A549 (cell line): ENCODE data around the gene TSC22D3. TPM values are rescaled to one million over a fixed set of nuclear protein-coding genes. Genes with fewer than 3 reads are reported as not detected.

ENCODE experiments used
- ATAC-seq, 2 experiments: fragments of 200-7000 bp in 1 of 2; fragments of >200 bp in 1 of 2; cut with Nextera tagmentation in 1 of 2; cut with Tn5 transposase in 1 of 2; 3 replicates each; pipeline versions ENCODE4 v1.8.0 to v1.9.1; 2018 to 2020; ENCODE audit warnings: mild to moderate bottlenecking in 1 of 2, moderate library complexity in 1 of 2
- CTCF ChIA-PET: fragments of 300-600 bp; sonication (Branson Sonifier 250); formaldehyde crosslinking; extraction: SDS; loops from one replicate; lab custom pipeline; 2021; ENCODE audit warnings: antibody characterized with exemption, inconsistent platforms; lab: Yijun Ruan, JAX
- POLR2A ChIA-PET: fragments of 350-600 bp; formaldehyde crosslinking; extraction: SDS; loops from one replicate; lab custom pipeline; 2021; ENCODE audit warnings: antibody characterized with exemption, inconsistent platforms; lab: Yijun Ruan, JAX
- DNase-seq, 2 experiments: peaks; one replicate each; pipeline versions ENCODE4 v3.0.0 to v3.0.0-alpha.2; 2011 to 2016; ENCODE audit warnings: low read depth in 1 of 2, low spot score in 1 of 2
- FAIRE-seq: peaks from 2 replicates; lab custom pipeline; 2011; peaks lifted over from hg19 to GRCh38; lab: Jason Lieb, UNC
- H3K27ac ChIP-seq, 2 experiments: fragments of >200 bp; sonication (Bioruptor Twin); formaldehyde crosslinking; 3 replicates each; pipeline ENCODE4 v1.5.1; 2016 to 2017
- H3K4me1 ChIP-seq: fragments of >200 bp; sonication (Bioruptor Twin); formaldehyde crosslinking; 3 replicates; pipeline ENCODE4 v1.6.1; 2016
- H3K4me2 ChIP-seq: fragments of >200 bp; sonication (Bioruptor Twin); formaldehyde crosslinking; 3 replicates; pipeline ENCODE4 v1.6.1; 2016
- H3K4me3 ChIP-seq: fragments of >200 bp; sonication (Bioruptor Twin); formaldehyde crosslinking; 3 replicates; pipeline ENCODE4 v1.5.1; 2016
- H3K9me3 ChIP-seq: fragments of >200 bp; sonication (Bioruptor Twin); formaldehyde crosslinking; 3 replicates; pipeline ENCODE4 v1.6.1; 2016
- CEBPB ChIP-seq, 2 experiments: fragments of >200 bp in 1 of 2; sonication (Bioruptor Twin) in 1 of 2; formaldehyde crosslinking in 1 of 2; IDR thresholded peaks; 2 replicates each; pipeline ENCODE4 v1.6.1; 2012 to 2016
- CHD2 ChIP-seq: fragments of 150-350 bp; IDR thresholded peaks from 2 replicates; pipeline ENCODE4 v1.6.1; 2014; ENCODE audit warnings: low read length; ENCODE audit not compliant: partially characterized antibody
- EHMT2 ChIP-seq: fragments of 200-600 bp; sonication (generic); IDR thresholded peaks from 2 replicates; pipeline ENCODE4 v1.6.1; 2016; ENCODE audit warnings: antibody characterized with exemption, low read depth, mild to moderate bottlenecking, moderate library complexity
- FOXS1 ChIP-seq: fragments of 250-450 bp; sonication (Bioruptor Pico); IDR thresholded peaks from 2 replicates; pipeline ENCODE4 v1.5.0; 2020; ENCODE audit warnings: mild to moderate bottlenecking, moderate library complexity
- HDAC2 ChIP-seq: fragments of 200-600 bp; sonication (generic); IDR thresholded peaks from 2 replicates; pipeline ENCODE4 v1.6.1; 2016
- KDM1A ChIP-seq: fragments of 200-600 bp; sonication (generic); IDR thresholded peaks from 2 replicates; pipeline ENCODE4 v1.6.1; 2016; ENCODE audit warnings: low read depth, mild to moderate bottlenecking
- NPAS2 ChIP-seq: fragments of 250-450 bp; sonication (Bioruptor Pico); IDR thresholded peaks from 2 replicates; pipeline ENCODE4 v1.8.0; 2022; ENCODE audit warnings: mild to moderate bottlenecking, moderate library complexity, borderline replicate concordance
- RARB ChIP-seq: fragments of 250-450 bp; sonication (Bioruptor Pico); IDR thresholded peaks from 2 replicates; pipeline ENCODE4 v1.8.0; 2021; ENCODE audit warnings: mild to moderate bottlenecking, moderate library complexity
- ZFP36 ChIP-seq: fragments of 450-650 bp; IDR thresholded peaks from 2 replicates; pipeline ENCODE4 v1.6.1; 2014; ENCODE audit warnings: borderline replicate concordance; ENCODE audit not compliant: partially characterized antibody
- ZNF302 ChIP-seq: fragments of 250-450 bp; sonication (Bioruptor Pico); IDR thresholded peaks from 2 replicates; pipeline ENCODE4 v1.9.0; 2021; ENCODE audit warnings: inconsistent platforms, mild to moderate bottlenecking, moderate library complexity
- WGBS: methylation state at CpG from one replicate; pipeline ENCODE4 v1.1.6; 2017; ENCODE audit errors: missing lambda C conversion rate; 5-methylcytosine and 5-hydroxymethylcytosine counted together
- polyA plus RNA-seq, 4 experiments: library from polyadenylated mRNA; depleted of rRNA in 3 of 4; stranded (reverse); fragments of >200 nt; fragmentation: RNase III in 1 of 4; extraction: RNeasy Plus Mini Kit Qiagen cat#74134 plus additional on column Dnase treatment in 1 of 4; gene quantifications; 2 replicates in 3 of 4; 3 replicates in 1 of 4; pipeline ENCODE4 v1.2.3, GENCODE V29; 2011 to 2017
- TF ChIP-seq, protein P1 (sequence below): fragments of 450-650 bp; IDR thresholded peaks from 2 replicates; pipeline ENCODE4 v1.6.1; 2014; ENCODE audit warnings: antibody characterized with exemption
- TF ChIP-seq, protein P2 (sequence below): fragments of >200 bp; sonication (Bioruptor Twin); formaldehyde crosslinking; IDR thresholded peaks from 3 replicates; pipeline ENCODE4 v1.6.1; 2016

The TSC22D3 gene
- polyA plus RNA-seq, 2 of the 4 experiments (the other 2 are of a cell fraction) = 12.2 to 65.4 TPM

DNA sequence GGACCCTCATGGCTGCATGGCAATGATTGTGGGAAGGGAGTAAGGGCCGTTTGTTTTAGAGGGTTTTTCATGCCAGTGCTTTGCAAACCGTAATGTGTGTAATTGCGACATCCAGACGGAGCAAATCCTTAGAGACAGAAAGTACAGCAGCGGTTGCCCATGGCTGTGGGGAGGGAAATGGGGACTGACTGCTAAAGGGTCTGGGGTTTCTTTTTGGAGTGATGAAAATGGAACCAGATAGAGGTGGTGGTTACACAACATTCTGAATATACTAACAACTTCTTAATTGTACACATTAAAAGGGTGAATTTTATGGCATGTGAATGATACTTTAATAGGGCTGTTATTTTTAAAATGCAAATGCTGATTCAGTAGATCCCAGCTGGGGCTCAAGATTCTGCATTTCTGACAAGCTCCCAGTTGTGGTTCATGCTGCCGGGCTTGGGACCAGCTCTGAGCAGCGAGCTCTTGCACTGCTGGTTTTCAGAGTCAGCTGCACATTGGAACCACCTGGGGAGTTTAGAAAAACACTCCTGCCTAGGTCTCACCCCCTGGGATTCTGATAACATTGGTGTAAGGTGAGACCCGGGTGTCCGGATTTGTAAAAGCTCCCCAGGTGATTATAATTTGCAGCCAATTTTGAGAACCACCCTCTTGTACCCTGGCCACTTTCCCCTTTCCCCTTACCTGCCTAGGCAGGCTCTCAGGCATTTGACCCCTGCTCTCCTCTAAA is 99.6 kb downstream of the TSC22D3 start:
- peak overlapping the region; percentile 85 to 89 for H3K27ac ChIP-seq
- no peak for FAIRE-seq
- ATAC-seq = peak in 1 of 2 experiments; percentile 11; a peak in 3 of 6 replicates

DNA sequence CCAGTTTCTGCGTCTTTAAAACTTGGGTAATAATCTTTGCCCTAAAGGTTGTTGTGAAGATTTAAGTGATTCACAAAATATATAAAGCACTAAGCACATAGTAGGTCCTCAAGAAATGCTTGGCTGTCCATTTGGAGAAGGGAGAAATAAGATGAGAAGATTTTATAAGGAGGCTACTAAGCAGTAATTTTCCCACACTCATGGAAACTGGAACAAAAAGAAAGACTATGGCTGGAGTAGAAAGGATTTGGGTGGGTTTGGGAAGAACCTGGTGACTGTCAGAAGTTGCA is 100.3 kb downstream of the TSC22D3 start:
- DNase-seq = no peak
- peak overlapping the region in 1 of 2 experiments; percentile 85; a peak in 1 of 6 replicates for H3K27ac ChIP-seq
- POLR2A ChIA-PET = interaction anchor here (1.0 to 6.1 kb wide), 2 partner anchors 36 to 42 kb away, joined by 3 to 57 read pairs; no protein-coding TSS in a partner anchor
- CTCF ChIA-PET = interaction anchor here (3.4 to 6.7 kb wide), 3 partner anchors 15 to 101 kb away, joined by 44 to 92 read pairs (median 70); partner anchors contain the start of genes NCBP2L and TSC22D3
- peak overlapping the region; percentile 61; the same call in 2 of the 3 replicates for H3K4me3 ChIP-seq
- peaks cover 40% of the 10 kb centered on the region for H3K4me1 ChIP-seq
- ATAC-seq = no peak
- FAIRE-seq = no peak
- no peaks in the 10 kb centered on the region for H3K9me3 ChIP-seq
- H3K4me2 ChIP-seq = peak overlapping the region; percentile 96
- TF ChIP-seq CHD2 (no peak), EHMT2 (no peak), HDAC2 (no peak), RARB (CRISPR knock-in tag) (no peak), ZNF302 (CRISPR knock-in tag) (no peak), KDM1A (peak; percentile 46; the same call in 1 of the 2 replicates)
- TF ChIP-seq, protein P1, sequence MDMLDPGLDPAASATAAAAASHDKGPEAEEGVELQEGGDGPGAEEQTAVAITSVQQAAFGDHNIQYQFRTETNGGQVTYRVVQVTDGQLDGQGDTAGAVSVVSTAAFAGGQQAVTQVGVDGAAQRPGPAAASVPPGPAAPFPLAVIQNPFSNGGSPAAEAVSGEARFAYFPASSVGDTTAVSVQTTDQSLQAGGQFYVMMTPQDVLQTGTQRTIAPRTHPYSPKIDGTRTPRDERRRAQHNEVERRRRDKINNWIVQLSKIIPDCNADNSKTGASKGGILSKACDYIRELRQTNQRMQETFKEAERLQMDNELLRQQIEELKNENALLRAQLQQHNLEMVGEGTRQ = no peak
- WGBS = 100% methylated on average over 1 of the region's 1 CpG

More for the DNA sequence above, 99.6 kb downstream of the TSC22D3 start:
- Histone ChIP-seq H3K4me1 (peaks cover 40% of the 10 kb centered on the region), H3K9me3 (no peaks in the 10 kb centered on the region), H3K4me2 (peak overlapping the region; percentile 96), H3K4me3 (peak overlapping the region; percentile 61)
- DNase-seq = no peak
- CTCF ChIA-PET = interaction anchor here (0.7 to 6.7 kb wide), 6 partner anchors 15 to 101 kb away, joined by 3 to 92 read pairs (median 3); partner anchors contain the start of gene NCBP2L
- peak; percentile 60 to 77; a peak in 3 of 4 replicates for TF ChIP-seq CEBPB (IDR thresholded peaks at IDR 0.05)
- no peak for TF ChIP-seq NPAS2 (CRISPR knock-in tag)
- no peak for TF ChIP-seq FOXS1
- POLR2A ChIA-PET = interaction anchor here (6.1 kb wide), 1 partner anchor 41 kb away, joined by 57 read pairs; no protein-coding TSS in a partner anchor
- 6% methylated on average over 9 of the region's 9 CpGs for WGBS

DNA sequence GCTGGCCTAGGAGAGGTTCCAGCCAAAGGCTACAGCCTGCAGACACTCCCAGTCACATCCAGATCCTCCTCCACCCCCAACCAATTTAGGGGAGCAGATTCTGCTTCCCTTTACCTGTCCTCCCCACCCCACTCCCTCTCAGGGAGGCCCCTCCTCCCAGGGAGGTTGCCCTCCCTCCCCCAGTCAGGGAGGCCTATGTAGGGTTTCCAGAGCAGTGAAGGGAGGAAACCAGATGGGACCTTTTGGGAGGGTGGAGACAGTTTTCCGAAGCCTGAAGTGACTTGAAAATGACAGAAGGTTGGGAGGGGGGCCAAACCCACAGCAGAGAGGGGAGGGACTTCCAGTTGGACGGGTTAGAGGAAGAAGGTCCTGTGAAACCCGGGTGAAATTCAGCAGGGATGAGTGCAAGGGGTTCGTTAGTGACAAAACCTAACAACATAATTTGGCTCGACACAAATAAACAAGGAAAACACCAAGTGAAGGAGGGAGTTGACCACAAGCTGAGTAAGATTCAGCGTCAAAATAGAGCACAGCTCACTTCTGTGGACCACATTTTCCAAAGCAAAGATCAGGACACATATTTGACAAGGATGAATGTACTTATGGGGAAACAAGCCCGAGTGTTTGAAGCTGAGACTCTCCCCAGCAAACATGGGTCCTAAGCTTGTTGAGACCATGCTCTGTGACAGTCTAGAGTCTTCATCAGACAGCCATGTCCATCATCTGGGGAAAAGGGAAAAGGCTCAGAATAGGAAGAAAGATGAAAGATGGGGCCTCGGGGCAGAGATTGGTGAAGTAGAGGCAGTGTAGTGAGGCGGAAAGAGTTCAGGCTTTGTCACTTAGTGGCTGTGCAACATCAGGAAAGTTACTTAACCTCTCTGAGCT is 100.9 kb downstream of the TSC22D3 start:
- peak overlapping the region; percentile 4 to 85; a peak in 1 of 6 replicates for H3K27ac ChIP-seq
- H3K4me1 ChIP-seq = peaks cover 40% of the 10 kb centered on the region
- ChIA-PET CTCF (interaction anchor here (0.9 to 6.7 kb wide), 7 partner anchors 14 to 136 kb away, joined by 3 to 92 read pairs (median 9); partner anchors contain the start of genes NCBP2L and TSC22D3), POLR2A (interaction anchor here (1.0 to 6.1 kb wide), 2 partner anchors 36 to 43 kb away, joined by 3 to 57 read pairs; no protein-coding TSS in a partner anchor)
- peak overlapping the region; percentile 96; the same call in 1 of the 3 replicates for H3K4me2 ChIP-seq
- 58% methylated on average over 9 of the region's 9 CpGs for WGBS
- no peak overlapping the region for H3K4me3 ChIP-seq
- FAIRE-seq (no peak), DNase-seq (no peak)
- H3K9me3 ChIP-seq = no peaks in the 10 kb centered on the region
- TF ChIP-seq ZFP36 = peak; percentile 54
- TF ChIP-seq, protein P2, sequence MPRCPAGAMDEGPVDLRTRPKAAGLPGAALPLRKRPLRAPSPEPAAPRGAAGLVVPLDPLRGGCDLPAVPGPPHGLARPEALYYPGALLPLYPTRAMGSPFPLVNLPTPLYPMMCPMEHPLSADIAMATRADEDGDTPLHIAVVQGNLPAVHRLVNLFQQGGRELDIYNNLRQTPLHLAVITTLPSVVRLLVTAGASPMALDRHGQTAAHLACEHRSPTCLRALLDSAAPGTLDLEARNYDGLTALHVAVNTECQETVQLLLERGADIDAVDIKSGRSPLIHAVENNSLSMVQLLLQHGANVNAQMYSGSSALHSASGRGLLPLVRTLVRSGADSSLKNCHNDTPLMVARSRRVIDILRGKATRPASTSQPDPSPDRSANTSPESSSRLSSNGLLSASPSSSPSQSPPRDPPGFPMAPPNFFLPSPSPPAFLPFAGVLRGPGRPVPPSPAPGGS = no peak
- TF ChIP-seq, all 56 proteins: peak for 1
- ATAC-seq = no peak
